K562 (cell line): ENCODE measurements around the gene SOS1. TPM values are rescaled to one million over a fixed set of nuclear protein-coding genes. Genes with fewer than 3 reads are reported as not detected.
A peak's percentile ranks its signal among the peaks of the same experiment; 100 is the strongest.

Source experiments
- ATAC-seq: fragments of 200-7000 bp; cut with Tn5 transposase; 3 replicates; pipeline ENCODE4 v1.9.1; 2020; ENCODE audit warnings: moderate library complexity
- BruUV-seq: library from RNA; stranded (reverse); fragments of 400-500 nt; replicated peaks from 2 replicates; lab custom pipeline; 2021; lab: Mats Ljungman, UMichigan
- CTCF ChIA-PET: fragments of 300-600 bp; formaldehyde crosslinking; extraction: SDS; loops from one replicate; lab custom pipeline; 2021; ENCODE audit warnings: low intra/inter-chr PET ratio; lab: Yijun Ruan, JAX
- POLR2A ChIA-PET: fragments of 300-600, 350-650 bp; sonication (Branson Sonifier 250); formaldehyde crosslinking; extraction: SDS; loops from one replicate; lab custom pipeline; 2021; ENCODE audit warnings: antibody characterized with exemption, inconsistent platforms; lab: Yijun Ruan, JAX
- DNase-seq, 4 experiments: peaks; one replicate each; pipeline versions ENCODE4 v3.0.0 to v3.0.0-alpha.2; 2011 to 2018; ENCODE audit warnings: low spot score in 3 of 4, mixed read lengths in 3 of 4; ENCODE audit errors: extremely low read depth in 1 of 4
- FAIRE-seq: peaks from 2 replicates; lab custom pipeline; 2011; peaks lifted over from hg19 to GRCh38; lab: Jason Lieb, UNC
- H2AFZ ChIP-seq: 2 replicates; pipeline ENCODE4 v1.6.0; 2011; ENCODE audit warnings: low read depth, low read length, control low read depth, inconsistent platforms
- H3K27ac ChIP-seq: fragments of 200-600 bp; 3 replicates; pipeline ENCODE4 v1.8.0; 2011; ENCODE audit warnings: low read depth, mild to moderate bottlenecking, control low read depth, inconsistent platforms, low read length, moderate library complexity, mixed read lengths; ENCODE audit errors: extremely low read depth
- H3K27me3 ChIP-seq, 2 experiments: fragments of 300-600 bp in 1 of 2; 2 replicates in 1 of 2; 3 replicates in 1 of 2; pipeline versions ENCODE4 v1.6.0 to v1.8.0; 2011; ENCODE audit warnings: inconsistent platforms in 2 of 2, low read length in 2 of 2, mild to moderate bottlenecking in 1 of 2, mixed read lengths in 1 of 2, moderate library complexity in 1 of 2; ENCODE audit not compliant: control insufficient read depth in 2 of 2, insufficient read depth in 2 of 2
- H3K36me3 ChIP-seq: fragments of 300-600 bp; 3 replicates; pipeline ENCODE4 v1.8.0; 2011; ENCODE audit warnings: mild to moderate bottlenecking, low read length, inconsistent platforms; ENCODE audit not compliant: control insufficient read depth, insufficient read depth
- H3K4me1 ChIP-seq, 2 experiments: fragments of 200-600 bp in 1 of 2; replicated peaks in 1 of 2; 2 replicates in 1 of 2; 3 replicates in 1 of 2; pipeline versions ENCODE4 v1.5.1 to v1.8.0; 2011; ENCODE audit warnings: inconsistent platforms in 2 of 2, low read length in 2 of 2, mild to moderate bottlenecking in 1 of 2, mixed read lengths in 1 of 2, moderate library complexity in 1 of 2; ENCODE audit not compliant: control insufficient read depth in 2 of 2, insufficient read depth in 2 of 2
- H3K4me2 ChIP-seq: 2 replicates; pipeline ENCODE4 v1.6.1; 2011; ENCODE audit warnings: low read length, control low read depth, inconsistent platforms, mixed read lengths; ENCODE audit not compliant: insufficient read depth
- H3K4me3 ChIP-seq: fragments of 200-600 bp; sonication (generic), shearing (Covaris generic); 2 replicates; pipeline ENCODE4 v1.5.1; 2016; ENCODE audit warnings: control low read depth, inconsistent platforms
- H3K79me2 ChIP-seq: fragments of 200-600 bp; 3 replicates; pipeline ENCODE4 v1.8.0; 2011; ENCODE audit warnings: low read length, inconsistent platforms; ENCODE audit not compliant: control insufficient read depth, insufficient read depth
- H3K9ac ChIP-seq, 2 experiments: 2 replicates each; pipeline versions ENCODE4 v1.6.0 to v1.6.1; 2011; ENCODE audit warnings: low read depth in 2 of 2, low read length in 2 of 2, control low read depth in 1 of 2, inconsistent platforms in 1 of 2, mild to moderate bottlenecking in 1 of 2, mixed read lengths in 1 of 2; ENCODE audit not compliant: insufficient read depth in 1 of 2
- H3K9me1 ChIP-seq: one replicate; pipeline ENCODE4 v1.6.0; 2011; ENCODE audit warnings: inconsistent platforms, mild to moderate bottlenecking, low read length, moderate library complexity; ENCODE audit not compliant: control insufficient read depth, insufficient read depth
- H3K9me3 ChIP-seq: replicated peaks from 2 replicates; pipeline ENCODE4 v1.5.1; 2011; ENCODE audit warnings: low read depth, low read length, inconsistent platforms; ENCODE audit not compliant: control insufficient read depth, insufficient read depth
- H4K20me1 ChIP-seq: replicated peaks from 2 replicates; pipeline ENCODE4 v1.6.1; 2011; ENCODE audit warnings: low read length, inconsistent platforms, mixed read lengths; ENCODE audit not compliant: control insufficient read depth, insufficient read depth
- ATF3 ChIP-seq, 2 experiments: fragments of 450-650 bp in 1 of 2; sonication (generic) in 1 of 2; formaldehyde crosslinking in 1 of 2; IDR thresholded peaks in 1 of 2; conservative IDR thresholded peaks in 1 of 2; 2 replicates each; pipeline versions ENCODE4 v1.6.1 to v1.8.1; 2016 to 2023; ENCODE audit warnings: mild to moderate bottlenecking in 2 of 2, moderate library complexity in 2 of 2, inconsistent platforms in 1 of 2, missing genetic modification reagents in 1 of 2
- CEBPG ChIP-seq, 3 experiments: fragments of 200-800 bp in 1 of 3; sonication (Bioruptor generic) in 1 of 3; sonication (generic) in 1 of 3; formaldehyde crosslinking in 1 of 3; IDR thresholded peaks in 2 of 3; conservative IDR thresholded peaks in 1 of 3; 2 replicates each; pipeline versions ENCODE4 v1.6.1 to v1.8.0; 2016 to 2022; ENCODE audit warnings: missing compliant biosample characterization in 2 of 3, missing genetic modification characterization in 2 of 3, mild to moderate bottlenecking in 1 of 3, missing genetic modification reagents in 1 of 3
- CXXC5 ChIP-seq: fragments of 250-450 bp; sonication (Bioruptor Pico); IDR thresholded peaks from 2 replicates; pipeline ENCODE4 v1.8.0; 2022; ENCODE audit warnings: inconsistent platforms, mild to moderate bottlenecking, moderate library complexity
- FOXK1 ChIP-seq: sonication (generic); formaldehyde crosslinking; IDR thresholded peaks from 2 replicates; pipeline ENCODE4 v1.8.0; 2022; ENCODE audit warnings: missing genetic modification reagents, mild to moderate bottlenecking, borderline replicate concordance
- MED1 ChIP-seq: sonication (generic); formaldehyde crosslinking; IDR thresholded peaks from 2 replicates; pipeline ENCODE4 v1.8.1; 2023; ENCODE audit warnings: missing genetic modification reagents, borderline replicate concordance
- MTA1 ChIP-seq: fragments of 450-650 bp; IDR thresholded peaks from 2 replicates; pipeline ENCODE4 v1.6.1; 2017; ENCODE audit warnings: borderline replicate concordance
- RAD21 ChIP-seq, 2 experiments: fragments of 250-450 bp in 1 of 2; fragments of 450-650 bp in 1 of 2; sonication (Bioruptor Pico) in 1 of 2; formaldehyde crosslinking in 1 of 2; IDR thresholded peaks in 1 of 2; conservative IDR thresholded peaks in 1 of 2; 2 replicates each; pipeline versions ENCODE4 v1.4.0 to v1.8.0; 2020 to 2022; ENCODE audit warnings: mild to moderate bottlenecking in 2 of 2, moderate library complexity in 1 of 2
- SRSF7 ChIP-seq: fragments of 200-400 bp; formaldehyde crosslinking; optimal IDR thresholded peaks from 2 replicates; pipeline ENCODE3; 2017; ENCODE audit warnings: mild to moderate bottlenecking, low read depth, low read length
- TRIM28 ChIP-seq: fragments of 450-650 bp; IDR thresholded peaks from 2 replicates; pipeline ENCODE4 v1.6.1; 2017
- TSC22D4 ChIP-seq: fragments of 450-650 bp; IDR thresholded peaks from 2 replicates; pipeline ENCODE4 v1.6.1; 2016; ENCODE audit warnings: missing genetic modification characterization, missing biosample characterization, control low read depth
- XRCC3 ChIP-seq: fragments of 450-650 bp; IDR thresholded peaks from 2 replicates; pipeline ENCODE4 v1.6.1; 2017; ENCODE audit warnings: mild to moderate bottlenecking, moderate library complexity
- ZNF316 ChIP-seq: fragments of 450-650 bp; IDR thresholded peaks from 2 replicates; pipeline ENCODE4 v1.6.1; 2016
- ZNF584 ChIP-seq: fragments of 200-800 bp; sonication (Bioruptor generic); IDR thresholded peaks from 2 replicates; pipeline ENCODE4 v1.6.1; 2016; ENCODE audit warnings: low read depth, mild to moderate bottlenecking, missing genetic modification characterization, missing compliant biosample characterization
- ZNF778 ChIP-seq: fragments of 450-650 bp; formaldehyde crosslinking; IDR thresholded peaks from 2 replicates; pipeline ENCODE4 v1.4.0; 2020; ENCODE audit warnings: mild to moderate bottlenecking, moderate library complexity
- whole genome bisulfite sequencing: fragments of 100-300 bp; shearing (Covaris generic); methylation state at CpG from one replicate; pipeline ENCODE4 v1.1.6; 2016; ENCODE audit warnings: low coverage, mixed read lengths; ENCODE audit not compliant: insufficient coverage; ENCODE audit errors: missing lambda C conversion rate; 5-methylcytosine and 5-hydroxymethylcytosine counted together
- in situ Hi-C: fragments of 300-500 bp; cut with MboI; formaldehyde crosslinking; loops from 4 replicates; pipeline ENCODE4 v1.15.0; 2018; ENCODE audit warnings: inconsistent platforms, mixed read lengths
- intact Hi-C: fragments of 100-400 bp; cut with micrococcal nuclease; formaldehyde crosslinking; loops from 2 replicates; pipeline ENCODE4 v1.14.2; 2022
- polyA plus RNA-seq, 8 experiments: library from polyadenylated mRNA; depleted of rRNA in 4 of 8; stranded (reverse) in 5 of 8; unstranded in 3 of 8; fragments of >200 nt; fragmentation: Nextera tagmentation in 2 of 8; fragmentation: Illumina TruSeq in 1 of 8; extraction: Ambion mirVana in 2 of 8; extraction: Trizol in 1 of 8; gene quantifications; 2 replicates each; pipeline versions ENCODE4 v1.2.1 to v1.2.3, GENCODE V29; 2011 to 2014; ENCODE audit warnings: inconsistent platforms in 1 of 8, missing spikeins in 1 of 8
- total RNA-seq, 7 experiments: library from RNA; depleted of rRNA in 6 of 7; stranded (reverse); fragments of >200 nt in 6 of 7; fragmentation: Illumina TruSeq in 2 of 7; extraction: Trizol in 2 of 7; gene quantifications; 2 replicates each; pipeline versions ENCODE4 v1.2.1 to v1.2.3, GENCODE V29; 2011 to 2021; ENCODE audit warnings: low replicate concordance in 1 of 7
- TF ChIP-seq, protein P1 (sequence below): fragments of 450-650 bp; IDR thresholded peaks from one replicate; pipeline ENCODE4 v1.6.1; 2018; ENCODE audit warnings: mild to moderate bottlenecking, moderate library complexity; ENCODE audit not compliant: partially characterized antibody

SOS1 gene
- total and polyA plus RNA-seq, 9 of the 15 experiments (the other 6 are each of a cell fraction or from before 2014, with no cell fraction given): 2.5 to 27.1 (median 16.3) TPM

DNA sequence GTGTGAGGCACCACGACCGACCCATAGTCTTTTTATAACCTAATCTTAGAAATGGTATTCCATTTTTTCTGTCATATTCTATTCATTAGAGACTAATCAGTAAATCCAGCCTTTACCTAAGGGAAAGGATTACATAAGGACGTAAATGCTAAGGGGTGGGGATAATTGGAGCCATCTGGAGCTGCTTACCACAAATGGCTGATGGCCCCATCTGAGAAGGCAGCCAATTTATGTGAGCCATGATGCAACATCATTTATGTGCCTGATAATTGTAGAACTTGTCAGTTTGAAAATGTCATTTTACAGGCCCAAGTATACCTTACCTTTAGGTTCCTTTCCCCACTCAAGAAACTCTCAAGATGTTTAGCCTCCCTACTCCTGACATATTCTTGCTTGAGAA lies 187.2 kb downstream of the SOS1 start:
- Histone ChIP-seq H3K27ac (no peak overlapping the region), H3K4me2 (no peak overlapping the region), H3K9ac (no peak overlapping the region), H3K9me1 (no peaks in the 10 kb centered on the region), H4K20me1 (no peaks in the 10 kb centered on the region), H3K79me2 (no peaks in the 10 kb centered on the region), H3K4me1 (no peaks in the 10 kb centered on the region), H3K9me3 (no peaks in the 10 kb centered on the region), H3K36me3 (no peaks in the 10 kb centered on the region), H2AFZ (no peak overlapping the region), H3K4me3 (no peak overlapping the region), H3K27me3 (peaks cover 3 to 4% of the 10 kb centered on the region in 2 experiments; a peak in 2 of 5 replicates)
- WGBS: 4% methylated on average over 3 of the region's 3 CpGs
- ChIA-PET POLR2A (interaction anchor here (0.6 to 1.0 kb wide), 2 partner anchors 21 to 322 kb away, joined by 3 read pairs; no protein-coding TSS in a partner anchor), CTCF (no interaction called here)
- ATAC-seq: no peak
- no peak for TF ChIP-seq CEBPG (CRISPR knock-in tag; IDR thresholded peaks at IDR 0.05)
- TF ChIP-seq CEBPG (tag; conservative IDR thresholded peaks at IDR 0.05 in 1 of 2, IDR thresholded peaks at IDR 0.05 in 1 of 2): 0 out of 4 replicates have a peak, but pooled peaks of 1 of the 2 experiments have one; percentile 36
- TF ChIP-seq TSC22D4 (tag): no peak
- no peak for TF ChIP-seq MED1
- TF ChIP-seq ATF3 (IDR thresholded peaks at IDR 0.05): peak; percentile 42
- no peak for TF ChIP-seq ATF3 (CRISPR knock-in tag; conservative IDR thresholded peaks at IDR 0.05)
- TF ChIP-seq MTA1: no peak
- no peak for TF ChIP-seq SRSF7
- TF ChIP-seq, protein P1, sequence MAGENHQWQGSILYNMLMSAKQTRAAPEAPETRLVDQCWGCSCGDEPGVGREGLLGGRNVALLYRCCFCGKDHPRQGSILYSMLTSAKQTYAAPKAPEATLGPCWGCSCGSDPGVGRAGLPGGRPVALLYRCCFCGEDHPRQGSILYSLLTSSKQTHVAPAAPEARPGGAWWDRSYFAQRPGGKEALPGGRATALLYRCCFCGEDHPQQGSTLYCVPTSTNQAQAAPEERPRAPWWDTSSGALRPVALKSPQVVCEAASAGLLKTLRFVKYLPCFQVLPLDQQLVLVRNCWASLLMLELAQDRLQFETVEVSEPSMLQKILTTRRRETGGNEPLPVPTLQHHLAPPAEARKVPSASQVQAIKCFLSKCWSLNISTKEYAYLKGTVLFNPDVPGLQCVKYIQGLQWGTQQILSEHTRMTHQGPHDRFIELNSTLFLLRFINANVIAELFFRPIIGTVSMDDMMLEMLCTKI: no peak
- TF ChIP-seq TRIM28: no peak
- no peak for TF ChIP-seq ZNF584 (CRISPR knock-in tag)
- no peak for TF ChIP-seq ZNF316
- TF ChIP-seq RAD21 (CRISPR knock-in tag; conservative IDR thresholded peaks at IDR 0.05 in 1 of 2, IDR thresholded peaks at IDR 0.05 in 1 of 2): no peak
- no peak for TF ChIP-seq ZNF778 (CRISPR knock-in tag)
- no peak for TF ChIP-seq FOXK1 (CRISPR knock-in tag)
- no peak for TF ChIP-seq CXXC5 (CRISPR knock-in tag)
- TF ChIP-seq XRCC3: no peak
- FAIRE-seq: no peak
- intact Hi-C loops (loop anchor here (5.0 kb wide), 1 partner anchor 106 kb away; no protein-coding TSS in a partner anchor), in situ Hi-C loops (loop anchor here (25.0 kb wide), 1 partner anchor 304 kb away; the partner anchor contains the start of gene CDKL4)
- DNase-seq: no peak
- no TSS peak for BruUV-seq
